Medulla oblongata (tissue), 1 donor: ENCODE results near the gene VAC14.

Experiments
- DNase-seq: peaks from one replicate; pipeline ENCODE4 v3.0.0-alpha.2; 2015; ENCODE audit errors: extremely low spot score

The VAC14 gene

DNA sequence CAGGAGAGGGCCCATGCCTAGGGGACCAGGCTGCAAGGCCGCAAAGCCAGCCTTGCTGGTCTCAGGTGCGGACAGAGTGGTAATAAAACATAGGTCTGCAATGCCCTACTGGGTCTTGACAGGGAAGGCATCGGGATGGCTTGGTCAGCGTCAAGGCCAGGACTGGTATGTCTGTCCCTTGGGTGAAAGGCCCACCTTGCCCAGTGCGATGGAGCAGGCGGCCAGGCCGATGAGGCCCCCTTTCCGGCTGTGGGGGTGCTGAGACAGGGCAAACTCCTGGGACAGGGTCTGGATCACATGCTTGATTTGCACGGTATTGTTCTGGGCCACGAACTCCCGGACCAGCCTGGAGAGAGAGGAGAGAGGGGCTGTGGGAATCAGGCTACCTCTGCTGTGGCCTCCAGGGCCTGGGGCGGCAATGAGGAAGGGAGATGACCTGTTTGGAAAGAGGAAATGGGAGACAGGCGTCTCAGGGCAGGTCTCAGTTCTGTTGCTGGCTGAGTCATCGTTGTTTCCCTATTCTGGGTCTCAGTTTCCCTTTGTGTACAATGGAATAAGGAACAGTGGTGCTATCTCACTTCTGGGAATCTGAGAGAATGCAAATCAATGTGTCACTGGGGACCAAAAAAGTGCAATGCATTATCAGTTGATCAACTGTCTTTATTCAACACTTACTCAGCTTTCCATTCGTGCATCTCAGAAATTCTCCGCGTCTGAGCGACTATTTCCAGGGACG lies 14.8 kb downstream of the VAC14 start:
- DNase-seq: no peak

DNA sequence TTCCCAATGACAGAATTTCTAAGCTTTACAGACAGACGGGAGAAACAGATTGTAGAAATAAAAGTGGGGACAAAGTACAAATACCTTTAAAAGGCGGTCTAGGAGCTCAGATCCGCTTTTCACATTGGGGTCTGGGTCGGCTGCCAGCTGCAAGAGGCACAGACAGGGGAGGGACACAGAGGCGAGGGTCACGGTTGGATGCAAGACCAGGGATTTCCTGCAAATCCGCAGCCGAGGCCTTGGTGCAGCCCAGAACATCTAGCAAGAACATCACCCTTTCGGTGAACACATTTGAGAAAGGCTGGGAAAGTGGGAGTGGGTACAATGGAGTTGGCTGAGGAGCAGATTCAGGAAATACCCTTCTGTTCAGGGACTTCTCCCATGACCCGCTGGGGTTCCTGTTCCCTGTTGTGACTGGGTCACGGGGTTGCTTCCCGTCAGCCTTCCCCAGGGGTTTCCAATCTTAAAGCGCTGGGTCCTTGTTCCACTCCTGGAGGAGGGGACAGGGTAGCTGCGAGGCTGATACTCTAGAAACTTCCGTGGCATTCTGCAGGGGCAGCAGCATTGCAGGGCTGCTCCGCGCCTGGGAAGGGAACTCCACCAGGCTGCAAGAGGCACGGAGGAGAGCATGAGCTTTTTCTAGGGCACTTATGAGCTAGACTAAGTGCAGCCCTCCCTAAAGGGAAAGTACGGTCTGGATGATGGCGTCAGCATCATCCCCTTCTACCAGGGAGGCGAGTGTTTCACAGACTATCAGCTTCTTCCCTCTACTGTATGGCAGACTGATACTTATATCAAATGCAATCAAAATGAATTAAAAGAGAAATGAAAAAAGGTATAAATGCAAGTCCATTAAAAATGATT lies 16.0 kb downstream of the VAC14 start:
- no peak for DNase-seq

DNA sequence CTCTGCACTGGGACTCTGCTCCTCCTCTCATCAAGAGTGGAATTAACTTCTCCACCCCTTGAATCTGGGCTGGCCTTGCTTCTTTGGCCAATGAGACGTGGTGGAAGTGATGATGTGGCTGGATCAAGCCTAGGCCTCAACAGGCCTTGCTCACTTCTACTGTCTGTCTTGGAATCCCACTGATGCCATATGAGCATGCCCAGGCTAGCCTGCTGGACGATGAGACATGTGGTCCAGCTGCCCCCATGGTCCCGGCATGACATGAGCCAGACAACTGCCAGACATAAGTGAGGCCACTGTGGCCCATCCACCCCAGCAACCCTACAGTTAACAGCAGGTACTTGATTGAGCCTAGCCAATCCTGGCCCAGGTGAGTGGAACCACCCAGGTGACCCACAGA lies 18.7 kb downstream of the VAC14 start:
- no peak for DNase-seq

DNA sequence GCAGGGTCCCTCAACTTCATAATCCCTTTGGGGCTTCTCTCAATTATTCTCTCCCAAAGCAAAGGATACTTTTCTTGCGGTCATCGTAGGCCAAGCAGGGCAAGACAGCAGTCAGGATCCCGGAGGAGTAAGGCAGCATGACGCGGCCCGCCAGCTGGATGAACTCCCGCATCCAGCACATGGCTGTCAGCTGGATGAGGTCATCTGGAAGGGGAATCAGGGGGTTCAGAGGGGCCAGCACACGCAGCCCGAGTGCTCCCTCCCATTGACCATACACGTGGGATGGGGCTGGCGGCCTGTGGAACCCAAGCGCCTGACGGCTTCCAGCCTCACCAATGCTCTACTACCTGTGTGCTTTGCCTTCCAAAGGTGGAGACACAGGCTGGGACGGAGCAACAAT lies 19.2 kb downstream of the VAC14 start:
- no peak for DNase-seq

DNA sequence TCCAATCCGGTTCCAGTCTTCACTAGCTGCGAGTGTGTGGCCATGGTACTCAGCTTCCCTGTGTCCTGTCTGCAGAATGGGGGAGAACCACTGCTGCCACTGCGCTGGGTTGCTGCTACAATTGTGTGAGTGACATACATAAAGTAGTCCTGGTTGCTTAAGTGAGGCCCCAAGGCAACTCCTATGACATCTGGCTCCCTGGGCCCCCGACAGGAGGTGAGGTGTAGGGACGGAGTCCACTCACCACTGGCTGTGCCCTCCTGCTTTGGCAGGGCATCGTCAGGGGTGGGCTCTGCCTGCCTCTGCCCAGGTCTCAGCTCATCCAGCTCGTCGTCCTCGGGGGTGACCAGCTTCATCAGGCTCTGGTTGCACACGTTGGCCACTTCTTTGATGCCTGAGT lies 20.4 kb downstream of the VAC14 start:
- DNase-seq: no peak

DNA sequence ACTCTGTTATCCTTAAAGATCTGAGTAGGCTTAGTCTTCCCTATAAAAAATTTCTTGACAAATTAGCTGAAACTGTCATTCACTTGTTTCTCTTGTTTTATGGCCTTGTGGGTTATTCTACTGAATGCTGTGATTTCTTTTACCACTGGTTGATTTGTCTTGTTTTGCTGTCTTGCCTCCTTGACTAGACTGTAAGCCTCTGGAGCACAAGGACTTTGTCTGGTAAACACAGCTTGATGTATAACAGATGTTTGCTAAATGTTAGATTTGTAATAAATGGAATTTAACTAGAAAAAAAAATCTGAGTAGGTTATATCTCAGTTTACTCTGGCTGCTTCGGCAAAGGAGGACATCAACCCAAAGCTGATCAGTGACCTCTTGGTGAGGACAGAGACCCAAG lies 21.6 kb downstream of the VAC14 start:
- no peak for DNase-seq

DNA sequence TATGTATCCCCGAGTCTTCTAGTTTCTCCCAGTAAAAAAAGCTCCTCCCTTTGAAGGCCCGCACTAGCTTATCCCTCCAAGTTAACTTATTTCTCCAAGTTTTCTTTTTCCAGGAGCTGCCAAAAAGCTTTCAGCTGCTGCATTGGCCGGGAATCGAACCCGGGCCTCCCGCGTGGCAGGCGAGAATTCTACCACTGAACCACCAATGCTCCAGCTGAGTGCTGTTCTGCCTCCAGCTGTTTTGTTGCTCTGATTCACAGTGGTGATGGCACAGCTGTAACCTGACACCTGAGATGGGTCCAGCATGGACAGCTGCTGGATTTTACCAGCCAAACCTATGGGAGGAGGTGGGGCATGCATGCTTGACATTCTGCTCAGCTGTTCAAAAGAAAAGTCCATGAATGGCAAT lies 22.1 kb downstream of the VAC14 start:
- no peak for DNase-seq

DNA sequence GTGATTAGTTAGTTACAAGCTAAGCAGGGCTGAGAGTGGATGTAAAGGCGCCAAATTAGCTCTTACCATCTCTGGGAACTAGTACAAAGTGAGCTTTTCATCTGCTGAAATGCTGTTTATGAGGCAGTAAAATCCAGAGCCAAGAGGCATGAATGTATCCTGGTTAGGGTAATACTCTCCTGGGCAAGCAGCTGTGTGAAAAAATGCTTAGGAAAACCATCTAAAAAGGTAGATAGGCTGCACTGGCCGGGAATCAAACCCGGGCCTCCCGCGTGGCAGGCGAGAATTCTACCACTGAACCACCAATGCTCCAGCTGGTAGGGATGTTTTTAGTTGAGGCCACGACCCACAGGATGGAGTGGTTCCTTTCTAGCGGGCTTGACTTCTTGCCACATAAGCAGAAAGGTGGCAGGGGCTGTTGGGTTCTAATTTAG lies 23.0 kb downstream of the VAC14 start:
- no peak for DNase-seq

DNA sequence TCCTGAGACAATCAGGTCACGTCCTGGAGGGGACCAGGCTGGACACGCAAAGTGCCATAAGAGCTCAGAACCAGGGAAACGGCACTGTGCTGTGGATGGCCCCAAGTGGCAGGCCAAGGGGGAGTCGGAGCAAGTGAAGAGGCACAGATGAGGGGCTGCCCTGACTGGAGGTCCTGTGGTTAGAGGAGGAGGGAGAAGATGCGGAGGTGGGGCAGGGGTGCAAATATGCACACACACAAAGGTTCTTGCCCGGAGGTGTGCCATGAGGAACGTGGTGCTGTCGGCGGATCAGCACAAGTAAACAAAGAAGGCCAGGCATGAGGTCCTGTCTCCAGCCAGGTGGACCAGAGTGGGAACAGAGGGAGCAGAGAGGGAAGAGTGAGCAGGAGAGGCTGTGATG lies 23.5 kb downstream of the VAC14 start:
- DNase-seq: no peak

DNA sequence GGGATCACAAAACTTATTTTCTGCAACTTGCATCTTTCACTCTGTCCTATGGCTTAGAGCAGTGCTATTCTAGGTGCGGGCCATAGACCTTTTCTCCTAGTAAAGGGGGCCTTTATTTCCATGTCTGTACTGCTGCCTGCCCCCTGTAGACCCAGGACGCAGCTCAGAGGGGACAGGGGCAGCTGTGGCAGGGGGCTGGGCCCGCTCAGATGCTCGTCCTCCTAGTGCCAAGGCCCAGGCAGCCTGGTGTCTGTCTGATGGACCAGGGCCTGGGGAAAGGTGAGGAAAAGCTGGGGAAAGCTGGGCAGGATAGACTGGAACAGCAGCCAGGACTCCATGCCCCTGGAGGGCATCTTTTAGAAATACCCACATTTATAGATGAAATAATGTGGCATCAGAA lies 25.6 kb downstream of the VAC14 start:
- DNase-seq: no peak

DNA sequence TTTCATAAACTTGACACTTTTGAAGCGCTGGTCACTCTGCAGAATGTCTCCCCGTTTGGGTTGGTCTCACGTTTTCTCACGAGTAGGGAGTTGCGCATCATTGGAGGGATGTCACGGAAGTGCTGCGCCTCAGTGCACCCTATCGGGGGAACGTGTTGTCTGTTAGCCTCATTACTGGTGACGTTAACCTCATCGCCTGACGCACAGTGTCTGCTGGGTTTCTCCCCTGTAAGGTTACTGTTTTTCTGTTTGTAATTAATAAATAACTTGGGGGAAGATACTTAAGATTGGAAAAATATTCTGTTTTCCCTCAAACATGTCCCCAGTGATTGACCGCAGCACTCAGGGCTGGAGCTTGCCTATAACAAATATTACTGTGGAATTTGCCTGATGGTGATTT lies 26.7 kb downstream of the VAC14 start:
- no peak for DNase-seq

DNA sequence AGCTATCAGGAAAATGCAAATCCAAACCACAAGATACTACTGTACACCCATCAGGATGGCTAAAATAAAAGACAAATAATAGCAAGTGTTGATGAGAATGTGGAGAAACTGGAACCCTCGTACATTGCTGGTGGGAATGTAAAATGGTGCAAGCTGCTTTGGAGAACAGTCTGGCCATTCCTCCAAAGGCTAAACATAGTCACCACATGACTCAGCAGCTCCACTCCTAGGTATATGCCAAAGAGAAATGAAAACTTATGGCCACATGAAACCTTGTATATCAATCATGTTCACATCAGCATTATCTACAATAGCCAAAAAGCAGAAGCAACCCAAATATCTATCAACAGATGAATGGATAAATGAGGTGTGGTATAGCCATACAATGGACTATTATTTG lies 28.5 kb downstream of the VAC14 start:
- no peak for DNase-seq

DNA sequence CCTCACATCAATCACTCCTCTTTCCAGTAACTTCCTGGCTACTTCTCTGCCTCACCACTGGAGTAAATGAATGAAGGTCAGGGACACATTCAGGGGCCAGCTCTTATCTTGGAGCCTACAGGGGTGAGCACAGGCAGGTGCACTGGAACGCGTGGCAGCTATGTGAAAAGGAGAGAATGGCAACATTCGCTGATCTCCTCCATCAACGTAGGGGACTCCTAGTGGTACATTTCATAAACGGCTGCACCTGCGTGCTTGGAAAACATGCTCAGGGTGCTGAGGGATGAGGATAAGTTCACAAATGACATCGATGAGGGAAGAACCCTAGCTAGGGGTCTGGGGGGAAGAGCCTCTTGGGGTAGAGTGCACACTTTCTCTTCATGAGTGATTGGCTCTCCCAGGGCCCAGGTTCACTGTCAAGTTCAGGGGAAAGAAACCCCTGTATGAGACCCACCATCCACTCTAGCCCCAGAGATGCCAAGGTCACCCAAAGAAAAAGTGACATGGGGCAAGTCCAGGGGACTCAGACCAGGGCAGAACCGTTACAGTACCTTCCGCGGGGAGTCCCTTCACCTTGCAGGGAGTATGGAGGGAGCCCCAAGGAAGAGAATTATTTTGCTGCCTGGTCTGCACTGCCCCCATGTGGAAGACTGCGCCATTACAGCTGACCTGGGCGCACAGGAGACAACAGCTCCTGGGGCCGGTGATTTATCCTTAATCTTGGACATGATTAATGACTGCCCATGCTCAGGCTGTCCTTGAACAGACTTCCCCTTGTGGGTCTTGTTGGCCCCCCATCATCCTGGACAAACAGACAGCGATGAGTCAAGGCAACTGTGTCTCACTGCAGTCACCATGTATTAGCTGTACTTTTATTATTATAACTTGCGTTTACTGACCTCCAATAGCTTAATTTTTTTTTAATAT lies 30.1 kb downstream of the VAC14 start:
- peak; percentile 66 for DNase-seq

DNA sequence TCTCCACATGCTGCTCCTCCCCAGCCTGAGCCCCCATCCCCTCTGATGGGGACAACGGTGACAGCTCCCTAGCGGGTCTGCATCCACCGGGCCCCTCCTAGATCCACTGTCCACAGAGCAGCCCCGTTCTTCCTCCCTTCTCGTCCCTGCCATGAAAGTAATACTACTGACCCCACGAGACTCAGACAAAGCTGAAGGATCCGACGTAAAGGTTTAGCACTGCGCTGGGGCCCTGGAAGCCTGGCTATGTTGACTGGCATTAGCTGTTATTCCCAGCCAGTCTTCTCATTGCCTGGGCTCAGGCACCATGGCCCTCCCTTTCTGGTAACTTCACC lies 30.7 kb downstream of the VAC14 start:
- DNase-seq: no peak

DNA sequence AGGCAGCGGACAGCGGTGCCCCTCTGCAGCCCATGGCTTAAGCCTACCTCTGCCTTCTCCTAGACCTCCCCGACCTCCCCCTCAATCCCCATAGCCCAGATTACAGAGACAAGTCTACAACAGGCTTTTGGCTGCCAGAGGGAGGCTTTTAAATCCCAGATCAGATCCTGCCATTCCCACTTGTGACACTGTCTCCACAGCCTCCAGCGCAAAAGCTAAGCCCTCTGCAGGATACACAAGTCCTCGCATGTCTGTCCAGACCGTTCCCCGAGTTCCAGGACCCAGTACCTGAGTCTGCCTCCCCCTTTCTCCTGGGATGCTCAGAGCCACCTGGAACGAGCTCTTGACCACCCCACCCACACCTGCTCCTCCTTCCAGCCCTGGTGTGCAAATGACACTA lies 31.2 kb downstream of the VAC14 start:
- no peak for DNase-seq

DNA sequence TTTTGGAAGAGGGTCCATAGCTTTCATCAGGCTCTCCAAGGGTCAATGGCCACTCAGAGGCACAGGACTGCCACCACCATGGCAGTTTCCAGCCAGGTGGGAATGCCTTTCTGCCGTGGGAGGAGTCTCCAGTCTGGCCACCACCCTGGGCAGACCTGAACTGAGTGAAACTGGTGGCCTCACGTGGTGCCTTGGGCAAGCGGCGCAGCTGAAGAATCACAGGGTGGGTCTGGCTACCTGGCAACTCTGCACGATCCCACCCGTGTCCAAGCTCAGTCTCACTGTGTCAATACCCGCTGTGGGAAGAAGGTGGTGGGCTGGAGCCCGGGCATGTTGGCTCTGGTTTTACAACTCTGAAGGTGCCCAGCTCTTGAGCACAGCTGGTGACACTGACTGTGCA lies 31.8 kb downstream of the VAC14 start:
- no peak for DNase-seq

DNA sequence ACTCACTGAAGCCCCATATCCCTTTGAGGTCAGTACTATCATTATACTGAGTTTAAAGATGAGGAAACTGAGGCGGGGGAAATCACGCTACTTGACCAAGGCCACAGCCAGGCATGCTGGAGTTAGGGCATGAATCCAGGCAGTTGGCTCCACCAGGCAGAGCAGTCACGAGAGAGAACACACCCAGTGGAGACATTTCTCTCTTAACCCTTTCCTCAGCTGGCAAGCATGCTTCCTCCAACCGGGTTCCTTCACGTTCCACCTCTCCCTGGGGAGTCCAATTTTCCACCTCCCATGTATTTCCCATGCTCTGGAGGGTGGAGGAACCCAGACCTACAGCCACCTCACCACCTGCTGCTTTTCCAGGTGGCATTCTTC lies 32.8 kb downstream of the VAC14 start:
- DNase-seq: no peak

DNA sequence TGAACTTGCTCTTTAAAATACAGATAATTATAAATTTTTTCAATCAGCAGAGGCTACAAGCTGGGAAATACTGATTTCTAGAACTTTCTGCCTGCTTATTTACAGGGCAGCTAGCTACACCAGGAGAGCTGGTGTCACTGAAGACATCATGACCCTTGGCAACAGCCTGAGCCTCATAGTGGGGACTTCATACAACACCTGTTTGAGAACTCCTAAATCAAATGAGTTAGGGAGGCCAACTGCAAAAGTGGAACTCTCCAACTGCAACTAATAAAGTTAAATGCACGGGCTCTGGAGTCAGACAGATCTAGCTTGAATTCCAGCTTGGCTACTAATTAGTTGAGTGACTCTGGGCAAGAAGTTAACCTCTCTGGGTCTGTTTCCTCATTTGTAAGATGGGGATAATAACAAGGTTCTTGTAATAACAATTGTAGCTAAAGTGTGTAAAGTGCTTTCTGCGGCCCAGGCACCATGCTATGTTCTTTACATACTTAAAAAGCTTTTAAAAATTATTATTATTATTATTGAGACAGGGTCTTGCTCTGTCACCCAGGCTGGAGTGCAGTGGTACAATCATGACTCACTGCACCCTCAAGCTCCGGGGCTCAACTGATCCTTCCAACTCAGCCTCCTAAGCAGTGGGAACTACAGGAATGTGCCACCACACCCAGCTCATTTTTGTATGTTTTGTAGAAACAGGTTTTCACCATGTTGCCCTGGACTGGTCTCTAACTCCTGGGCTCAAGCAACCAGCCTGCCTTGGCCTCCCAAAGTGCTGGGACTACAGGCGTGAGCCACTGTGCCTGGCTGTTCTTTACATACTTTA lies 33.4 kb downstream of the VAC14 start:
- no peak for DNase-seq

DNA sequence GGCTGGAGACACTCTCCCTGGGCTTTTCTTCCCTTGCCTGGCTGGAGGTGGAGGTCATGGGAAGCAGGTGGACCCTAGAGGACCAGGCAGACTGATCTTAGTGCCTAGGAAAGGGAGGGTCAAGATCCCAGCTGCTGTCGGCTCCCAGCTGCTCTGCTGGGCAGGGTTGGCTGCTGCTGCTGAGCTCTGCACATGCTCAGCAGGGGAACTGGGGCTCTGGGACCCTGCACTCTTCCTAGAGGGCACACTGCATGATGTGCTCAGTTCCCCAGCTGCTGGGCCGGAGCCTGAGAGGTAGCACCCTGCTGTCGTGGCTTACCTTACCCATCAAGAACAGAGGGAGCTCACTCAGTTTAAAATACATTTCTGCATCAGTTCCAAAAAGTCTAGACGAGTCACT lies 34.3 kb downstream of the VAC14 start:
- DNase-seq: no peak

DNA sequence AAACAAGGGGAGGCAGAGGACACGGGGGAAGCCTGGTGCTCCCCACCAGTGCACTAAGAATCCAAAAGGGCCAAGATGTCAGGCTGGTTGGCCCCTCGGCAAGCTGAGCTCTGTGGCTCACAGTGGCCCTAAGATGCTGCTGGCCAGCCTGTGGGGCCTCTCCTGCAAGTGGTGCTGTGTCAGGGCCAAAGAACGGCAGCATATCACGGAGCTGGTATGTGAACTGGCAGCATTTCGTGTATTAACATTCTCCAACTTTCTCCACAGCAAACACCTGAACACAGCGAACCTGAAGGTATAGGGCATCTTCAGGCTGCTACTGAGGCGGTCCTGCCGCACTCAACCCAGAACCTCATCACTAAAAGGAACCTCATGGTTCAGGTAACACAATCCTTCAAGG lies 34.8 kb downstream of the VAC14 start:
- DNase-seq: no peak

DNA sequence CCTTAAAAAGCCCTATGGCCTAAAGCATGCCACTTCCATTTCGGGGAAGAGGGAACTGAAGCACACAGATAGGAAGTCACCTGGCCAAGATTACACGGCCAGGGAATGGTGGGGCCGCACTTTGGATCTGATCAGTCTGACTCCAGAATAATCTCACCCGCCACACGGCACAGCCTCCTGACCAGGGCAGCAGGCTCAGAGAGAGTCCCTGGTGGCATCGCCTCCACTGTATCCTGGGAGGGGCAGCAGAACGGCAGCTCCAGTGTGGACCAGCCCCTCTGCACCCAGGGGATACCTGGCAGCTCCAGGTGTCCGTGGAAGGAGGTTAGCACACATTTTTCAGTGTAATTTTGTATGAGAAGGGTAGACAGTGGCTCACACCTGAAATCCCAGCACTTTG lies 35.5 kb downstream of the VAC14 start:
- no peak for DNase-seq

DNA sequence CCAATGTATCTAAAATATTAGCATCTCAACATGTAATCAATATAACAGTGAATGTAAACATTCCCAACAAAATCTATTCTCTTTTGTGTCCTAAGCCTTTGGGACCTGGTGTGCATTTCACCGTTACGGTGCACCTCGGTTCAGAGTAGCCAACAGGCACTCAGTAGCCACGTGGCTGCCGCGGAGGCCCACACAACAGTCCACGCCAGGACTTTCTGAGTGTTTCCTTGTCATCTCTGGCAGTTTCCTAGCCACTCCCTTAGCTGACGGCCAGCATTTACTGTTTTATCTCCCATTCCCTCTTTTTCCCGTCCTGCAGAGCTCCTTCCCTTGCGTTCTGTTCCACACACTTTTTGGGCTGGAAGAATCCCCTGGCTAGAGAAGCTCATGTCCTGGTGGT lies 36.3 kb downstream of the VAC14 start:
- DNase-seq: no peak
